Measurements from ENCODE around the gene ARMC2. TPM values are rescaled to one million over a fixed set of nuclear protein-coding genes. Genes with fewer than 3 reads are reported as not detected.

Gene ARMC2
- total and polyA plus RNA-seq, 2 of the 8 experiments (the other 6 are each of a cell fraction or from before 2014, with no cell fraction given) = 1.6 to 4.4 TPM

GRCh38 chr6:108946695-108947094 lies 98.5 kb downstream of the ARMC2 start (continued):
- TF ChIP-seq, protein P1, sequence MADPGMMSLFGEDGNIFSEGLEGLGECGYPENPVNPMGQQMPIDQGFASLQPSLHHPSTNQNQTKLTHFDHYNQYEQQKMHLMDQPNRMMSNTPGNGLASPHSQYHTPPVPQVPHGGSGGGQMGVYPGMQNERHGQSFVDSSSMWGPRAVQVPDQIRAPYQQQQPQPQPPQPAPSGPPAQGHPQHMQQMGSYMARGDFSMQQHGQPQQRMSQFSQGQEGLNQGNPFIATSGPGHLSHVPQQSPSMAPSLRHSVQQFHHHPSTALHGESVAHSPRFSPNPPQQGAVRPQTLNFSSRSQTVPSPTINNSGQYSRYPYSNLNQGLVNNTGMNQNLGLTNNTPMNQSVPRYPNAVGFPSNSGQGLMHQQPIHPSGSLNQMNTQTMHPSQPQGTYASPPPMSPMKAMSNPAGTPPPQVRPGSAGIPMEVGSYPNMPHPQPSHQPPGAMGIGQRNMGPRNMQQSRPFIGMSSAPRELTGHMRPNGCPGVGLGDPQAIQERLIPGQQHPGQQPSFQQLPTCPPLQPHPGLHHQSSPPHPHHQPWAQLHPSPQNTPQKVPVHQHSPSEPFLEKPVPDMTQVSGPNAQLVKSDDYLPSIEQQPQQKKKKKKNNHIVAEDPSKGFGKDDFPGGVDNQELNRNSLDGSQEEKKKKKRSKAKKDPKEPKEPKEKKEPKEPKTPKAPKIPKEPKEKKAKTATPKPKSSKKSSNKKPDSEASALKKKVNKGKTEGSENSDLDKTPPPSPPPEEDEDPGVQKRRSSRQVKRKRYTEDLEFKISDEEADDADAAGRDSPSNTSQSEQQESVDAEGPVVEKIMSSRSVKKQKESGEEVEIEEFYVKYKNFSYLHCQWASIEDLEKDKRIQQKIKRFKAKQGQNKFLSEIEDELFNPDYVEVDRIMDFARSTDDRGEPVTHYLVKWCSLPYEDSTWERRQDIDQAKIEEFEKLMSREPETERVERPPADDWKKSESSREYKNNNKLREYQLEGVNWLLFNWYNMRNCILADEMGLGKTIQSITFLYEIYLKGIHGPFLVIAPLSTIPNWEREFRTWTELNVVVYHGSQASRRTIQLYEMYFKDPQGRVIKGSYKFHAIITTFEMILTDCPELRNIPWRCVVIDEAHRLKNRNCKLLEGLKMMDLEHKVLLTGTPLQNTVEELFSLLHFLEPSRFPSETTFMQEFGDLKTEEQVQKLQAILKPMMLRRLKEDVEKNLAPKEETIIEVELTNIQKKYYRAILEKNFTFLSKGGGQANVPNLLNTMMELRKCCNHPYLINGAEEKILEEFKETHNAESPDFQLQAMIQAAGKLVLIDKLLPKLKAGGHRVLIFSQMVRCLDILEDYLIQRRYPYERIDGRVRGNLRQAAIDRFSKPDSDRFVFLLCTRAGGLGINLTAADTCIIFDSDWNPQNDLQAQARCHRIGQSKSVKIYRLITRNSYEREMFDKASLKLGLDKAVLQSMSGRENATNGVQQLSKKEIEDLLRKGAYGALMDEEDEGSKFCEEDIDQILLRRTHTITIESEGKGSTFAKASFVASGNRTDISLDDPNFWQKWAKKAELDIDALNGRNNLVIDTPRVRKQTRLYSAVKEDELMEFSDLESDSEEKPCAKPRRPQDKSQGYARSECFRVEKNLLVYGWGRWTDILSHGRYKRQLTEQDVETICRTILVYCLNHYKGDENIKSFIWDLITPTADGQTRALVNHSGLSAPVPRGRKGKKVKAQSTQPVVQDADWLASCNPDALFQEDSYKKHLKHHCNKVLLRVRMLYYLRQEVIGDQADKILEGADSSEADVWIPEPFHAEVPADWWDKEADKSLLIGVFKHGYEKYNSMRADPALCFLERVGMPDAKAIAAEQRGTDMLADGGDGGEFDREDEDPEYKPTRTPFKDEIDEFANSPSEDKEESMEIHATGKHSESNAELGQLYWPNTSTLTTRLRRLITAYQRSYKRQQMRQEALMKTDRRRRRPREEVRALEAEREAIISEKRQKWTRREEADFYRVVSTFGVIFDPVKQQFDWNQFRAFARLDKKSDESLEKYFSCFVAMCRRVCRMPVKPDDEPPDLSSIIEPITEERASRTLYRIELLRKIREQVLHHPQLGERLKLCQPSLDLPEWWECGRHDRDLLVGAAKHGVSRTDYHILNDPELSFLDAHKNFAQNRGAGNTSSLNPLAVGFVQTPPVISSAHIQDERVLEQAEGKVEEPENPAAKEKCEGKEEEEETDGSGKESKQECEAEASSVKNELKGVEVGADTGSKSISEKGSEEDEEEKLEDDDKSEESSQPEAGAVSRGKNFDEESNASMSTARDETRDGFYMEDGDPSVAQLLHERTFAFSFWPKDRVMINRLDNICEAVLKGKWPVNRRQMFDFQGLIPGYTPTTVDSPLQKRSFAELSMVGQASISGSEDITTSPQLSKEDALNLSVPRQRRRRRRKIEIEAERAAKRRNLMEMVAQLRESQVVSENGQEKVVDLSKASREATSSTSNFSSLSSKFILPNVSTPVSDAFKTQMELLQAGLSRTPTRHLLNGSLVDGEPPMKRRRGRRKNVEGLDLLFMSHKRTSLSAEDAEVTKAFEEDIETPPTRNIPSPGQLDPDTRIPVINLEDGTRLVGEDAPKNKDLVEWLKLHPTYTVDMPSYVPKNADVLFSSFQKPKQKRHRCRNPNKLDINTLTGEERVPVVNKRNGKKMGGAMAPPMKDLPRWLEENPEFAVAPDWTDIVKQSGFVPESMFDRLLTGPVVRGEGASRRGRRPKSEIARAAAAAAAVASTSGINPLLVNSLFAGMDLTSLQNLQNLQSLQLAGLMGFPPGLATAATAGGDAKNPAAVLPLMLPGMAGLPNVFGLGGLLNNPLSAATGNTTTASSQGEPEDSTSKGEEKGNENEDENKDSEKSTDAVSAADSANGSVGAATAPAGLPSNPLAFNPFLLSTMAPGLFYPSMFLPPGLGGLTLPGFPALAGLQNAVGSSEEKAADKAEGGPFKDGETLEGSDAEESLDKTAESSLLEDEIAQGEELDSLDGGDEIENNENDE (IDR thresholded peaks at IDR 0.05; ENCODE audit: insufficient replicate concordance, low read length) = no peak
- no peak for TF ChIP-seq CHD2 (IDR thresholded peaks at IDR 0.05; ENCODE audit: low read length)
- no peak for TF ChIP-seq JUN (IDR thresholded peaks at IDR 0.05; ENCODE audit: low read depth, low read length)
- TF ChIP-seq SAP30 (IDR thresholded peaks at IDR 0.05; ENCODE audit: insufficient read depth, insufficient replicate concordance, low read length) = no peak
- TF ChIP-seq E2F6 (IDR thresholded peaks at IDR 0.05) = no peak
- no peak for TF ChIP-seq POU5F1 (IDR thresholded peaks at IDR 0.05; ENCODE audit: low read depth, low read length)

Data from H1 (cell line).